PFSK-1 (cell line): ENCODE measurements around the gene FBXL7.

Experiments used
- POLR2AphosphoS5 ChIP-seq: IDR thresholded peaks from 2 replicates; pipeline ENCODE4 v1.6.1; 2012; ENCODE audit warnings: low read depth, mild to moderate bottlenecking, control low read depth, low read length, moderate library complexity
- REST ChIP-seq, 2 experiments: IDR thresholded peaks; 2 replicates each; pipeline versions ENCODE4 v1.6.1 to v1.8.0; 2011 to 2012; ENCODE audit warnings: low read depth in 2 of 2, low read length in 2 of 2, control low read depth in 1 of 2, inconsistent platforms in 1 of 2, mild to moderate bottlenecking in 1 of 2, moderate library complexity in 1 of 2; ENCODE audit not compliant: insufficient read depth in 1 of 2
- SIN3A ChIP-seq: IDR thresholded peaks from 2 replicates; pipeline ENCODE4 v1.6.1; 2012; ENCODE audit warnings: mild to moderate bottlenecking, low read length, moderate library complexity, borderline replicate concordance; ENCODE audit not compliant: insufficient read depth
- TAF1 ChIP-seq: IDR thresholded peaks from 2 replicates; pipeline ENCODE4 v1.6.1; 2012; ENCODE audit warnings: low read length, control low read depth, borderline replicate concordance; ENCODE audit not compliant: insufficient read depth

- TF ChIP-seq REST (IDR thresholded peaks at IDR 0.05; ENCODE audit: insufficient read depth in 1 of 2, low read depth in 2 of 2, low read length in 2 of 2) (no peak), POLR2AphosphoS5 (no peak), TAF1 (no peak), SIN3A (no peak)
Measured at GRCh38 chr5:15612915-15613635, 113.1 kb downstream of the FBXL7 start.
